Gastroesophageal sphincter (tissue), 4 donors: ENCODE data around the gene PANK1. TPM values are rescaled to one million over a fixed set of nuclear protein-coding genes. Genes with fewer than 3 reads are reported as not detected.
"Not testable (repeated sequence)": the region's sequence is repeated elsewhere in the genome, so short reads cannot be mapped to it uniquely, and the experiment has no call there.

Source experiments
- ATAC-seq: fragments of 150-250 bp; one replicate; pipeline ENCODE4 v1.9.1; 2016; ENCODE audit warnings: mild to moderate bottlenecking, moderate library complexity
- H3K27ac ChIP-seq, 4 donors: fragments of 200-600 bp; sonication (generic) in 3 of 4; 1 replicate in 3 of 4; 2 replicates in 1 of 4; pipeline ENCODE4 v1.5.1; 2016 to 2019
- H3K27me3 ChIP-seq: fragments of 200-600 bp; sonication (generic); one replicate; pipeline ENCODE4 v1.5.1; 2019
- H3K36me3 ChIP-seq, 2 donors: fragments of 200-600 bp; sonication (generic); one replicate each; pipeline ENCODE4 v1.5.1; 2019; ENCODE audit warnings: control low read depth in 1 of 2
- H3K4me1 ChIP-seq, 3 donors: fragments of 200-600 bp; sonication (generic); 1 replicate in 2 of 3; 2 replicates in 1 of 3; pipeline ENCODE4 v1.5.1; 2016 to 2019; ENCODE audit warnings: control low read depth in 2 of 3
- H3K4me3 ChIP-seq, 2 donors: fragments of 200-600 bp; sonication (generic); one replicate each; pipeline ENCODE4 v1.5.1; 2019; ENCODE audit warnings: mild to moderate bottlenecking in 1 of 2, moderate library complexity in 1 of 2
- H3K9me3 ChIP-seq, 3 donors: fragments of 200-600 bp; sonication (generic); one replicate each; pipeline ENCODE4 v1.5.1; 2017 to 2019; ENCODE audit warnings: control low read depth in 2 of 3
- EP300 ChIP-seq: sonication (generic); formaldehyde crosslinking; IDR thresholded peaks from one replicate; pipeline ENCODE4 v1.6.1; 2017; ENCODE audit warnings: antibody characterized with exemption, mild to moderate bottlenecking
- POLR2A ChIP-seq, 2 donors: fragments of 450-650 bp; IDR thresholded peaks; one replicate each; pipeline ENCODE4 v1.6.1; 2017; ENCODE audit warnings: antibody characterized with exemption in 2 of 2, mild to moderate bottlenecking in 2 of 2, moderate library complexity in 1 of 2
- POLR2AphosphoS5 ChIP-seq: sonication (generic); formaldehyde crosslinking; IDR thresholded peaks from one replicate; pipeline ENCODE4 v1.6.1; 2017; ENCODE audit warnings: antibody characterized with exemption
- WGBS, 2 donors: methylation state at CpG; one replicate each; pipeline ENCODE4 v1.1.5; 2018; ENCODE audit warnings: low coverage in 1 of 2; 5-methylcytosine and 5-hydroxymethylcytosine counted together
- total RNA-seq, 4 donors: library from RNA; depleted of rRNA; stranded (reverse); fragments of >200 nt; gene quantifications; one replicate each; pipeline ENCODE4 v1.1.0, GENCODE V29; 2016
- TF ChIP-seq, protein P1 (sequence below), 4 experiments: fragments of 200-600 bp in 2 of 4; fragments of 450-650 bp in 2 of 4; sonication (generic) in 1 of 4; IDR thresholded peaks; one replicate each; pipeline ENCODE4 v1.5.1; 2017 to 2019; ENCODE audit warnings: antibody characterized with exemption in 4 of 4, mild to moderate bottlenecking in 2 of 4, moderate library complexity in 2 of 4

Gene PANK1
- total RNA-seq, 4 donors from 2014 or later, result 3.6 to 4.9 (median 4.1) TPM

GRCh38 chr10:89625041-89625765 is 19.8 kb downstream of the PANK1 start:
- 83 to 86% methylated on average over 3 to 4 of the region's 4 CpGs for WGBS, 2 donors
- Histone ChIP-seq H3K4me1 (peaks cover 0 to 22% (median 0%) of the 10 kb centered on the region in 3 donors), H3K4me3 (no peak overlapping the region), H3K9me3 (peaks cover 0 to 5% (median 0%) of the 10 kb centered on the region in 3 donors), H3K27me3 (no peaks in the 10 kb centered on the region), H3K36me3 (no peaks in the 10 kb centered on the region), H3K27ac (no peak overlapping the region)
- no peak for ATAC-seq
- no peak for TF ChIP-seq POLR2A (IDR thresholded peaks at IDR 0.05)
- no peak for TF ChIP-seq EP300
- TF ChIP-seq, protein P1, sequence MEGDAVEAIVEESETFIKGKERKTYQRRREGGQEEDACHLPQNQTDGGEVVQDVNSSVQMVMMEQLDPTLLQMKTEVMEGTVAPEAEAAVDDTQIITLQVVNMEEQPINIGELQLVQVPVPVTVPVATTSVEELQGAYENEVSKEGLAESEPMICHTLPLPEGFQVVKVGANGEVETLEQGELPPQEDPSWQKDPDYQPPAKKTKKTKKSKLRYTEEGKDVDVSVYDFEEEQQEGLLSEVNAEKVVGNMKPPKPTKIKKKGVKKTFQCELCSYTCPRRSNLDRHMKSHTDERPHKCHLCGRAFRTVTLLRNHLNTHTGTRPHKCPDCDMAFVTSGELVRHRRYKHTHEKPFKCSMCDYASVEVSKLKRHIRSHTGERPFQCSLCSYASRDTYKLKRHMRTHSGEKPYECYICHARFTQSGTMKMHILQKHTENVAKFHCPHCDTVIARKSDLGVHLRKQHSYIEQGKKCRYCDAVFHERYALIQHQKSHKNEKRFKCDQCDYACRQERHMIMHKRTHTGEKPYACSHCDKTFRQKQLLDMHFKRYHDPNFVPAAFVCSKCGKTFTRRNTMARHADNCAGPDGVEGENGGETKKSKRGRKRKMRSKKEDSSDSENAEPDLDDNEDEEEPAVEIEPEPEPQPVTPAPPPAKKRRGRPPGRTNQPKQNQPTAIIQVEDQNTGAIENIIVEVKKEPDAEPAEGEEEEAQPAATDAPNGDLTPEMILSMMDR (IDR thresholded peaks at IDR 0.05), result no peak
- TF ChIP-seq POLR2AphosphoS5, result no peak

- H3K27me3 ChIP-seq, result no peaks in the 10 kb centered on the region
- ATAC-seq, result no peak
- TF ChIP-seq POLR2A (IDR thresholded peaks at IDR 0.05) (no peak), POLR2AphosphoS5 (no peak), EP300 (no peak)
- TF ChIP-seq, protein P1 (IDR thresholded peaks at IDR 0.05), result no peak
- 90 to 100% methylated on average over 3 to 4 of the region's 4 CpGs for WGBS, 2 donors
- no peaks in the 10 kb centered on the region for H3K36me3 ChIP-seq
- peaks cover 0 to 9% (median 0%) of the 10 kb centered on the region in 3 donors for H3K9me3 ChIP-seq
- H3K4me3 ChIP-seq, result no peak overlapping the region
- no peak overlapping the region for H3K27ac ChIP-seq
- peaks cover 0 to 10% (median 0%) of the 10 kb centered on the region in 3 donors for H3K4me1 ChIP-seq
These were observed 21.0 kb downstream of the PANK1 start for GRCh38 chr10:89624020-89624419.

DNA sequence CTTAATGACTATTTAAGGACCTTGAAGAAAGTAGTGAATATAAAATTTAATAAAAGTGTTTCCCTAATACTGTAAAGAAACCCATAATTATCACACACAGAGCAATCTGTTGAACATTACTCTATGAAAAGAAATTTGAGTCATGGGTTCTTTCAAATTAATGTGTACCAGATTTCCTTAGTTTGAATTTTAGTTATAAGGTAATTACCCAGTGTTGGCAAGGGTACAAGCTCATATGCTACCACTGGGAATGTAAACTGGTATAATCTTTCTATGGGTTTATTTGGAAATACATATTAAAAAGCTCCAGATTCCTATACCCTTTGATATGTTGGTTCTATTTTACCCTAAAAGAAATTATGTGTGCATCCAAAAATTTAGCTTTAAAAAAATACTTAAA is 22.9 kb downstream of the PANK1 start:
- ATAC-seq, result no peak
- Histone ChIP-seq H3K27me3 (no peaks in the 10 kb centered on the region), H3K4me1 (peaks cover 0 to 9% (median 0%) of the 10 kb centered on the region in 3 donors)

GRCh38 chr10:89621438-89621837 is 23.6 kb downstream of the PANK1 start:
- Histone ChIP-seq H3K36me3 (no peaks in the 10 kb centered on the region), H3K4me3 (no peak overlapping the region), H3K27me3 (no peaks in the 10 kb centered on the region), H3K4me1 (peaks cover 0 to 5% (median 0%) of the 10 kb centered on the region in 3 donors), H3K9me3 (peaks cover 0 to 9% (median 0%) of the 10 kb centered on the region in 3 donors), H3K27ac (no peak overlapping the region)
- no peak for ATAC-seq
- TF ChIP-seq, protein P1 (IDR thresholded peaks at IDR 0.05), result no peak
- WGBS, 2 donors, result 88 to 89% methylated on average over 2 to 3 of the region's 3 CpGs

More for the DNA sequence above, 22.9 kb downstream of the PANK1 start:
- no peak overlapping the region for H3K27ac ChIP-seq
- no peak overlapping the region for H3K4me3 ChIP-seq
- no peaks in the 10 kb centered on the region for H3K36me3 ChIP-seq
- TF ChIP-seq POLR2A (IDR thresholded peaks at IDR 0.05), result no peak
- TF ChIP-seq, protein P1 (IDR thresholded peaks at IDR 0.05), result no peak
- no peak for TF ChIP-seq EP300
- TF ChIP-seq POLR2AphosphoS5, result no peak
- peaks cover 0 to 9% (median 0%) of the 10 kb centered on the region in 3 donors for H3K9me3 ChIP-seq

DNA sequence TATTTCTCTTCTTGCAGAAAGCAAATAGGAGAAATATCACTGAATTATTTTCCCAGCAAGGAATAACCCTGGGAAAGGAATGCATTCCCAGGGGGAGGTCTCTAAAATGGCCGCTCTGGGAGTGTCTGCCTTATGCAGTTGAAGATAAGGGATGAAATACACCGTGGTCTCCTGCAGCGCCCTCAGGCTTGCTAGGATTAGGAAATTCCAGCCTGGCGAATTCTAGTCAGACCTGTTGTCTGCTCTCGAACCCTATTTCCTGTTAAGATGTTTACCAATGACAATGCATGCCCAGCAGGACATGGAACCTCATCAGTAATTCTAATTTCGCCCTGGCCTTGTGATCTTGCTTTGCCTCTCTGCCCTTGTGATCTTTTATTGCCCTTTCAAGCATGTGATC is 24.7 kb downstream of the PANK1 start:
- H3K4me1 ChIP-seq, H3K27me3 ChIP-seq, H3K36me3 ChIP-seq, H3K27ac ChIP-seq, H3K4me3 ChIP-seq, ATAC-seq, H3K9me3 ChIP-seq: not testable (repeated sequence)
- 70 to 93% methylated on average over 2 to 6 of the region's 6 CpGs for WGBS, 2 donors
